Fibroblast of mammary gland (primary cell): Measurements from ENCODE around the gene CATSPER3.

ENCODE experiments used
- DNase-seq: peaks from one replicate; pipeline ENCODE4 v3.0.0-alpha.2; 2010; ENCODE audit warnings: low read depth
- H3K4me3 ChIP-seq: 2 replicates; pipeline ENCODE4 v1.5.1; 2011; ENCODE audit warnings: low read depth, mild to moderate bottlenecking, low read length, moderate library complexity; ENCODE audit not compliant: control insufficient read depth
- TF ChIP-seq, protein P1 (sequence below): conservative IDR thresholded peaks from 2 replicates; pipeline ENCODE4 v1.5.1; 2011; ENCODE audit warnings: low read depth, low read length, inconsistent platforms; ENCODE audit not compliant: control insufficient read depth, insufficient read depth

Gene CATSPER3

DNA sequence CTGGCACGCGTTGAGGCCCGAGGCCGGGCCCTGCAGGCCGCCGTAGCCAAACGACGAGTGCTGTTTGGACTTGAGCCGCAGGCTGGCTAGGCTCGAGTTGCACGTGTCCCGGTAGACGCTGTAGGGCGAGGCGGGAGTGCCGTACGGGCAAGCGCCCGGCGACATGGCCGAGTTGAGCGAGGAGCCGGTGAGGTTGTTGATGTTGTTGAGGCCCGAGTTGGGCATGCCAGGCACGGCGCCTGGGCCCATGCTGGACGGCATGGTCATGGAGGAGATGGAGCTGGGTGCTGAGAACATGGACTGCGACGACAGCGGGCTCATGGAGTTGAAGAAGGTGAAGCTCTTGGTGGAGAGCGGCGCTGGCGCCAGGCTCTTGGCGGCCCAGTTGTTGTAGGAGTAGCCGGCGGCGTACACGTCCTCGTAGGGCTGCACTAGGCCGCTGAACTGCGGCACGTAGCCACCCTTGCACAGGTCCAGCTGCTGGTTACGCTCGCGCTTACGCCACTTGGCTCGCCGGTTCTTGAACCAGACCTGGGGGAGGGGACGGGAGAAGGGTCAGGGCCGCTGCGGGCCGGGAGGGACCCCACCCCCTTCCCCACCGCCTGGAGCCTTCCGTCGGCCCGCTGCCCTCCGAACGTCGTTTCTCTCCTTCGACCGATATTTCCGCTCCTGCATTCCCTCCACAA, 61.2 kb downstream of the CATSPER3 start:
- DNase-seq = no peak
- H3K4me3 ChIP-seq = no peak overlapping the region

DNA sequence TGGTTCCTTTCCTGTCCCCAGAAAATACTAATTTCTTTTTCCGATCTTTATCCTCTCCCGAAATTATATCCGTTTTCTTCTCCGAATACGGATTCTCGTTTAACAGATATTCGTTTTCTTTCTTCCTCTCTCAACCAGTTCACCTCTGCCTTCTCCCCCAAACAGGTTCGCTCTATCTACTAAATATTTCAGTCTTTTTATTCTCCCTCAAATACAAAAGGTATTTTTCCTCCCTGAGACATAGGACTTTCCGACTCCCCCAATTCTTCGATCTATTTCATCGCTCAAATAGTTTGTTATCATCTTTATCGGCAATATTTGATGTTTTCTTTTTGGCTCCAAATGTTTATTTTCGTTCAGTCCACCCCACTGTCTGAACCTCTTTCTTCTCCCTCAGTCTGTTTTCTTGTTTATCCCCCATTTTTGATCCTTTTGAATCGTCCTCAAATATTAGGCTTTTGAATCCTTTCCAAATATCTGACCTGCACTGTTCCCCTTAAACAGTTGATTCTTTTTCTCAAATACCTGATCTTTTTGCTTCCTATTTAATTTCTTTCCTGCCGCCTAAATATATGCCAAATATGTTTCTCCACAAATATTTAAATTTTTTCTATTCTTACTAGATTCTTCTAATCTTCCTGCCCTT, 61.9 kb downstream of the CATSPER3 start:
- TF ChIP-seq, protein P1, sequence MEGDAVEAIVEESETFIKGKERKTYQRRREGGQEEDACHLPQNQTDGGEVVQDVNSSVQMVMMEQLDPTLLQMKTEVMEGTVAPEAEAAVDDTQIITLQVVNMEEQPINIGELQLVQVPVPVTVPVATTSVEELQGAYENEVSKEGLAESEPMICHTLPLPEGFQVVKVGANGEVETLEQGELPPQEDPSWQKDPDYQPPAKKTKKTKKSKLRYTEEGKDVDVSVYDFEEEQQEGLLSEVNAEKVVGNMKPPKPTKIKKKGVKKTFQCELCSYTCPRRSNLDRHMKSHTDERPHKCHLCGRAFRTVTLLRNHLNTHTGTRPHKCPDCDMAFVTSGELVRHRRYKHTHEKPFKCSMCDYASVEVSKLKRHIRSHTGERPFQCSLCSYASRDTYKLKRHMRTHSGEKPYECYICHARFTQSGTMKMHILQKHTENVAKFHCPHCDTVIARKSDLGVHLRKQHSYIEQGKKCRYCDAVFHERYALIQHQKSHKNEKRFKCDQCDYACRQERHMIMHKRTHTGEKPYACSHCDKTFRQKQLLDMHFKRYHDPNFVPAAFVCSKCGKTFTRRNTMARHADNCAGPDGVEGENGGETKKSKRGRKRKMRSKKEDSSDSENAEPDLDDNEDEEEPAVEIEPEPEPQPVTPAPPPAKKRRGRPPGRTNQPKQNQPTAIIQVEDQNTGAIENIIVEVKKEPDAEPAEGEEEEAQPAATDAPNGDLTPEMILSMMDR = no peak
- no peak overlapping the region for H3K4me3 ChIP-seq
- DNase-seq = no peak

More for the DNA sequence above, 61.2 kb downstream of the CATSPER3 start:
- TF ChIP-seq, protein P1 = no peak

DNA sequence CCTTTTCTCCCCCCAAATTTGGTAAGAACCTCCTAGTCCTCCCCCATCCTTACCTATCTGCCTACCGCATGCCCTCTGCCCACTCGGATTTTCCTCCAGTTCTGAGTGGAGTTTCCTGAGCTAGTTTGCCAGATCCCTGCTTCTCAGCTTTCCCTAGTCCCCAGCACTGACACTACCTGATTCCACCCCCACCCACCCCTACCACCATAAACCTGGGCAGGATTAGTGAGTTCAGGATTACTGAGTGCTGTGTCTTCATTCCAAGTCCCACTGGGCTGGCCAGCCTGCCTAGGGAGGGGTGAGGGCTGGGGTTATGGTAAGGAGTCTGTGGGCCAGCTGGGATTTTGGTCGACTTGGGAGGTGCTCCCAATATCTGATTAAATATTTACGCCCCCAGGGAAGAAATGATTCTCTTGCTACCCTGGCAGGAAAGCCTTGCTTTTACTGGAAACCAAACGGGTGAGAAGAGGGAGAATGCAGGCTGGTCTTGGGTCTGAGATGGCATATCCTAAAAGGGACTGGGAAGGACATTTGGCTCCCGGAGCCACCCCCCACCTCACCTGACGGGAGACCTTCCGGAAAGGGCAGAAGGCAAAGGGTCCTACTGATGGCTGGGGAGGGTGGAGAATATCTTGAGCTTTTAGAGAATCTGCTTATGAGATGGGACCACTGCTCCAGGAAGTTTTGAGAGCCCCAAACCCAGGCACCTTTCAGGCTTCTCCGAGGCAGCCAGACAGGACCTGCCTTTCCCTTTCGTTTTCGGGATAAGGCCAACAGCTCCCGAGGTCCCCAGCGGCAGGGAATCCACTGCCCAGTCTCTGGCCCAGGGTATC, 62.6 kb downstream of the CATSPER3 start:
- TF ChIP-seq, protein P1 = no peak
- DNase-seq = no peak
- no peak overlapping the region for H3K4me3 ChIP-seq

DNA sequence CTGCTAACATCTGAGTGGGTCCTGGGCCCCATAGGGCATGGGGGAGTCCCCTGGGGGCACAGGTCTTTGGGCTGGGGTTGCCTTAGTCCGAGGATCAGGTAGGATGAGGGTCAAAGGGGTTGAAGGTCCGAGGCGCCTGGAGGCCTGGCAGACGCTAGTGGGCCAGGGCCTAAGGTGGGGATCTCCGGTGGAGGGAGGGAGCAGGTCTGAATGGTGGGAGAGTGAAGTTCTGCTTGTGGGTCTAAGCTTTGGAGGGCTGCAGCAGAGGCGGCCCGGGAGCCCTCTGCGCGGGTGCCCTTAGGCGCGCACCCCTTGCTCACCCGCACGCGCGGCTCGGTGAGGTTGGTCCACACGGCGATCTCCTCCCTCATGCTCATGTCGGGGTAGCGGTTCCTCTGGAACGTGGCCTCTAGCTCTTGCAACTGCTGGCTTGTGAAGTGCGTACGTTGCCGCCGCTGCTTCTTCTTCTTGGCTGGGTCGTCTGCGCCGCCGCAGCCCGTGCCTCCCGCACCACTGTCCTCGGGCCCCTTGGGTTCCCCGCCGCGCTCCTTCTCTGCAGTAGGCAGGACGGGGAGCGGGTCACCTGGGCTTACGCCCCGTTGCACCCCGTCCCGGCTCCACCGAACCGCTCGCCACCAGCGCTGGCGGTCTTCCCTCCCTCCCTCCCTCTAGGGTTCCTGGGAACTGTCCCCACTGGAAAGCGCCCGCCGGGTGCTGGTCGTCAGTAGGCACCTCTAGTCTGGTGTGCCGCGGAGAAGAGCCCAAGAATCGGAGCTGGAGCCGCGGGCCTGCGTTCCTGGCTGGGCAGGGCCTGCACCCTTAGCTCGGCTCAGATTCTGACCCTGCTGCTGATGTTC, 63.5 kb downstream of the CATSPER3 start:
- TF ChIP-seq, protein P1 = no peak
- no peak overlapping the region for H3K4me3 ChIP-seq
- DNase-seq = no peak

DNA sequence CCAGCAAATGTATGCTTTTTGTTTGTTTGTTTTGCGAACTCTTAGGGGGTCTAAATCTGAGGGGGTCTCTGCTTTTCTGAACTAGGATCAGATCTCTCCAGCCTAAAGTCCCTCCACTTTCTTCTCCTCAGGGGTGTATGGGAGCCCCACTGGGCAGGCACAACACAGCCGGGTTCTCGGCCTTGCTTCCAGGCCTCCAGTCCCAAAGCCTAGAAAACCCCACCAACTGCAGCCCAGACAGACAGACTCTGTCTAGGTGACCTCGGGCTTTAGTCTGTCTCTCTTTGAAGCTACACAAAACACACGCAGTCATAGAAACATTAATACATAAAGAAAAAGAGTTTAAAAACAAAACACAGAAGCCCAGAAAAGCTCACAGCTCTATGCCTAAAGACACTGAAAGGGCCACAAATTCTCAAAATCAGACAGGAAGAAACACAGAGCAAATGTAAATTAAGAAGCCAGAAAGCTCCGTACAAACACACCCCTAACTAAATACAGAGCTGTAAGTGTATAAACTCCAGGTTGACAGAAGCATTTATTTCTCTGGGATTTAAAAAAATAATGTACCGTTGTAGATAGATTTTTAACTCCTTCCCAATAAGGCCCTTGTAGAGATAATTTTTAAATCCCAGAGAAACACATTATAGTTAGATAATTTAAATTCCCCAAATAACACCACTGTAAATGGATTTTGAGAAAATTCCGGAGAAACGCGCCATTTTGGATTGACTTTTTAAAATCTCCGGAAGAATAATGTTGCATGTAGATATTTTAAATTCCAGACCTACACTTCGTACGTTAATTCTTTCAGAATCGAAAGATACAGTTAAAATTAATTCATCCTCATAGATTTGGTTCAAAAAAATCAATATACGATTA, 64.3 kb downstream of the CATSPER3 start:
- TF ChIP-seq, protein P1 = no peak
- no peak overlapping the region for H3K4me3 ChIP-seq
- DNase-seq = no peak
